ENCODE results near the gene ZNF185. TPM values are rescaled to one million over a fixed set of nuclear protein-coding genes. Genes with fewer than 3 reads are reported as not detected.

The ZNF185 gene
- total RNA-seq, 1 experiment from 2014 or later, result 11.3 TPM

- no peaks in the 10 kb centered on the region for H3K27me3 ChIP-seq (ENCODE audit: insufficient read depth, low read length)
- no peak overlapping the region for H2AK5ac ChIP-seq (ENCODE audit: insufficient read length, low read length)
- no peak overlapping the region for H2BK20ac ChIP-seq (ENCODE audit: low read depth, low read length, poor library complexity, severe bottlenecking)
- H3K4me1 Mint-ChIP-seq, result peaks cover 11 to 13% of the 10 kb centered on the region in 2 experiments
- H2BK12ac ChIP-seq (ENCODE audit: insufficient read length, low read depth, low read length), result no peak overlapping the region
- H2AFZ ChIP-seq (ENCODE audit: low read length), result no peak overlapping the region
- no peak overlapping the region for H3K18ac ChIP-seq (ENCODE audit: insufficient read length, low read depth, low read length)
- no peak overlapping the region for H4K8ac ChIP-seq (replicated peaks; ENCODE audit: insufficient read length, low read depth, low read length)
- H3K4me2 ChIP-seq (ENCODE audit: insufficient read depth, insufficient read length, low read length), result no peak overlapping the region
- H3K79me2 ChIP-seq (ENCODE audit: insufficient read depth, low read length), result no peaks in the 10 kb centered on the region
- peaks cover 33% of the 10 kb centered on the region for H3K9me3 ChIP-seq (ENCODE audit: control insufficient read depth, low read depth, low read length)
- no peak overlapping the region for H3K27ac Mint-ChIP-seq
- H3K27me3 Mint-ChIP-seq (ENCODE audit: low read depth), result no peaks in the 10 kb centered on the region; the same call in 1 of the 2 replicates
- H3K9ac ChIP-seq (ENCODE audit: extremely low read depth, insufficient read length, low read length), result no peak overlapping the region
- H4K20me1 ChIP-seq (ENCODE audit: control insufficient read depth, insufficient read depth, insufficient read length), result no peaks in the 10 kb centered on the region
- H3K4me3 Mint-ChIP-seq, result no peak overlapping the region
- H3K4me1 ChIP-seq (ENCODE audit: insufficient read depth, low read length), result no peaks in the 10 kb centered on the region
- WGBS (ENCODE audit: extremely low coverage, insufficient read length, low lambda C conversion rate), result no CpG with 5 or more reads among the region's 9 CpGs
- no peak overlapping the region for H3K4ac ChIP-seq (ENCODE audit: low read depth, low read length)
- H3K9me3 Mint-ChIP-seq, result peaks cover 71 to 78% of the 10 kb centered on the region in 2 experiments
- H2BK5ac ChIP-seq (ENCODE audit: insufficient read length, low read length), result no peak overlapping the region
- no peak for DNase-seq
- TF ChIP-seq CTCF (conservative IDR thresholded peaks at IDR 0.05), result no peak
- H3K27ac ChIP-seq (ENCODE audit: insufficient read length, low read depth, low read length), result no peak overlapping the region
- no peaks in the 10 kb centered on the region for H3K23me2 ChIP-seq (ENCODE audit: insufficient read length, low read depth, low read length, poor library complexity, severe bottlenecking)
- H2BK15ac ChIP-seq (ENCODE audit: low read depth, low read length), result no peak overlapping the region
- H3K23ac ChIP-seq (ENCODE audit: insufficient read length, low read depth, low read length), result no peak overlapping the region
- no peak overlapping the region for H3T11ph ChIP-seq (ENCODE audit: low read length)
- no peak overlapping the region for H3K14ac ChIP-seq (ENCODE audit: insufficient read depth, low read length)
- no peak overlapping the region for H2BK120ac ChIP-seq (ENCODE audit: low read depth, low read length, poor library complexity, severe bottlenecking)
- no peak overlapping the region for H4K91ac ChIP-seq (ENCODE audit: insufficient read length, low read depth, low read length)
- H3K56ac ChIP-seq (ENCODE audit: insufficient read length, low read depth, low read length), result no peak overlapping the region
- H4K5ac ChIP-seq (ENCODE audit: insufficient read length, low read depth, low read length), result no peak overlapping the region
- no peaks in the 10 kb centered on the region for H3K79me1 ChIP-seq (ENCODE audit: insufficient read depth, low read depth, low read length, poor library complexity, severe bottlenecking)
- peaks cover 0 to 12% (median 4%) of the 10 kb centered on the region in 3 experiments; a peak in 5 of 7 replicates for H3K36me3 Mint-ChIP-seq (ENCODE audit: insufficient read depth in 1 of 3, low read depth in 3 of 3)
Measured at GRCh38 chrX:152937236-152937635, 39.4 kb downstream of the ZNF185 start.

Data from H9 (cell line).